GM19043 (cell line): ENCODE data around the gene PARVB.

Source experiments
- ATAC-seq: cut with Tn5 transposase; IDR thresholded peaks from one replicate; pipeline ENCODE4 v1.9.1; 2021; ENCODE audit warnings: low read depth; ENCODE audit not compliant: unreplicated experiment

Gene PARVB

DNA sequence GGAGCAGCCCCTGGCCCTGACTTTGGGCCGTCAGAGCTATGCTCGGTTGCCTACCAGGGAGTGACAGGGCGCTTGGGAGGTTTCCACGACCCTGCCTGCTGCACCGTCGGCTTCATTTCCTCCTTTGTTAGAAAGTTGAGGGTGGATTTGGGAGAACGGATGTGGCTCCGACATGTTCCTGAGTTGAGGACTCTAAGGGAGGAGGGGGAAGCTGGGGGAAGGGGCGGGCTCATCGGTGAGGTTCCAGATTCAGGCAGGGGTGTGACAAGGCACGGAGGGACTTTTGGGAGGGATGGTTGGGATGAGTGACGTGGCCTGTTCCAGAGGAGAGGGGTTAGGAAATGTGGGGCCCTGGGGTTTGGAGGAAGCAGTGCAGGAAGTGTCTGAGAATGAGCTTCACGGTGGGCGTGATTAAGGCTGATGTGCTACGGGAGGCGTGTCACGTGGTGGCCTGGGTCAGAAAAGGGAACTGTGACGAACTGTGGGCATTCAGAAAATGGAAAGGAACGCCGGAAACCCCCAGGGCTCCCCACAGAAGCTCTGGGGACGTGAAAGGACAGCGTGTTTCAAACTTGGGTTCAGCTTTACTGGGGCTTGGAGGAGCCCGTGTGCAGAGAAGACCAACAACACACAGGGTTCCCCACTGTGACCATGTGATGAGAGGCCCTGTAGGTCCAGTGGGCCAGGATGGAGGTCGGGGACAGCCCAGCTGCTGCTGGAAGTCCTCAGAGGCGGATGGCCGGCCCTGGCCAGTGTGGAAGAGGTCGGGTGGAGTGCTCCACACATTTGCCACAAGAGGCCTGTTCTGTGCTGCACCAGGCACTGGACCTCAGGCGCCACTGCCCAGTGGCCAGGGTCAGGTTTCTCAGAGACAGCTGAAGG lies 2.8 kb downstream of the PARVB start:
- peak; percentile 36 for ATAC-seq

DNA sequence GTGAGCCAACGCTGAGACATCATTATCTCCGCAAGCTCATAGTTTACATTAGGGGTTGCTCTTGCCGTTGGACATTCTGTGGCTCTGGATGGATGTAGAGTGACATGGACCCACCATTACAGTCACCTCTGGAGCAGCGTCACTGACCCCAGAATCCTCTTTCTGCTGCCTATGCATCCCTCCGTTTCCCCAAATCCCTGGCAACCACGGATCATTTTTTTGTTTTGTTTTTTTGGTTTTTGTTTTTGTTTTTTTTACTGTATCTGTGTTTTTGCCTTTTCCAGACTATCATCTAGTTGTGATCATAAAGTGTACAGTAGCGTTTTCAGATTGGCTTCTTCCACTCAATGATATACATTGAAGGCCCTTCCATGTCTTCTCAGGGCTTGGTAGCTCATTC lies 4.0 kb downstream of the PARVB start:
- no peak for ATAC-seq

DNA sequence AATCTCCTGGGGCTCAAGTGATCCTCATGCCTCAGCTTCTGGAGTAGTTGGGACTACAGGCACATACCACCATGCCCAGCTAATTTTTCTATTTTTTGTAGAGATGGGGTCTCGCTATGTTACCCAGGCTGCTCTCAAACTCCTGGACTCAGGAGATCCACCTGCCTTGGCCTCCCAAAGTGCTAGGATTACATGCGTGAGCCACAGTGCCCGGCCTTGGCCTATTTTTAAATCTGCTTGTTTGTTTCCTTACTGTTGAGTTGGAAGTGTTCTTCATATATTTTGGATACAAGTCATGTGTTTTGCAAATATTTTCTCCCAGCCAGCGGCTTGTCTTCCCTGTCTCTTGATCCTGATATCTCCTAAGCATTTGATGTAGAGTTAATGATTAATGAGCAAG lies 5.0 kb downstream of the PARVB start:
- no peak for ATAC-seq

- no peak for ATAC-seq
Measured at GRCh38 chr22:44030051-44030701, 6.1 kb downstream of the PARVB start.

DNA sequence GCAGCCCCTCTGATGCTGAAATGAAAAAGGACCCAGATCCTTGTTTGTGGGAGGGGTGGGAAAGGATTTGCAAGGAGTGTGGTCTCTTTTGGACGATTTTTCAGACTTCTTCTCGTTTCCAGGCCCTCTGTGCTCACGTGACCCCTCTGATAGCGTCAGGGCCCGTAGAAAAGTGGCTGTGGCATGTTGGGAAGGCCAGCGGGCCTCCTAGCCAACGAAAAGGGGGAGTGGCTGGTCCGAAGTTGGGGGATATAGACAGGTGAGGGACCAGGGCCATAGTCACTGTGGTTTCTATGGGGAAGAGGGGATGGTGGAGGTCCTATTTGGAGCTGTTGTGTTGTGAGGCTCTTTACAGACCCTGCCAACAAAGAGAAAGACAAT lies 6.6 kb downstream of the PARVB start:
- no peak for ATAC-seq

DNA sequence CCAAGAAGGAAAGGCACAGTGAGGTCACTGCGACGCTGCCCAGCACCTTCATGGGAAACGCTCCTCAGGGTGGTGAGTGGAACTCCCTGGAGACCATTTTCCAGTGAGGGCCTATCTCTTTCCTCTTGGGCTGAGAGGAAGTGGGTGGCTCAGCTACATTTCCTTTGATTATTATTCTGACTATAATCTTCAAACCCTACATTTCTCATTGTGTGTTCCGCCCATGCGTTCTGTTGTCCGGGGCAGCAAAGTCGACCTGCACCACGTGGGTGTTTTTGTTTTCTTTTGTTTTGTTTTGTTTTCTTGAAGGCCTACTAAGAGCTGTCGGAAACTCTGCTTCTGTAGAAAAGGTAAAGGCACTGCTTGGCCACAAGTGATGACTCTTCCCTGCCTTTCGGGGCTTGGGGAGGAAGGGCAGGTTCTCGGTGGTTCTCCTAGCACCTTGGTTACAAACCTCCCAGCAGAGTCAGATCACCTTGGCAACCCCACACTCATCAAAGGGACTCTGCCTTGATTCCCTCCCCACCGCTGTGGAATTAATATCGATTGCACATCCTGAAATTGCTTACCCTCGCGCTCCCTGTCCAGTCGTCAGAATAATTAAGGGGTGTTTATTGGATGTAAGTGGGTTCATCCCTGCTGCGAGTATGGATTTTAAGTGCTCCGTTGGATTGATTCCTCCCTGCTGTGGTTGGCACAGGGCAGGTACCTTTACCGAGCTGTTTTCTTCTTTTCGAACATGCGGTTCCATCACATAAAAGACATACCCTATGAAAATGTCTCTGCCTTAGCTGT lies 7.3 kb downstream of the PARVB start:
- no peak for ATAC-seq

DNA sequence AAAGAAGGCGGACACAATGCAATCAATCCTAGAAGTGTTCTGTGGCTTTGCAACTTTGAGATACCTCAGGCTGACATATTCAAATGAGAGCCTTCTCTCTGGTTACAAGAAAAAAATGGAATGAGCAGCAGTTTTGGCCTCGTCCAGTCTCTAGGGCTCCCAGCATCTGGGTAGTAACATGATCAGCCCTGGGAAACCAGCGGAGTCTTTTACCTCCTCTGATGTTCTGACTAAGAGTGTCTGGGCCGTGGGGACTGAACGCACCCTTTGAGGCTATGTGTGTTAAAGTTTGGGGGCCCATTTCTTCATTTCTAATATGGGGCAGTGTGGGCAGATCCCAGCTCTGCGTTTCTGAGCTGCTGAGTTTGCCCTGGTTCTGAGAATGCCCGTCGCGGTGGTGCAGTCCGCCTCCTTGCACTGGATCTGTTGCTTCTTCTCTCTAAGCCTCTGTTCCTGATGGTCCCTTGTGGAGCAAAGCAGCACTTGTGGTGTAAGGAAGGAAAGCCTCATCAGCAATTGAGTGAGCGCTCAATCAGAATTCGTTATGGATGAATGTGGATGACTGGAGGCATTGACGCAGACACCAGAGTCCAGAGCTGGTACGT lies 8.1 kb downstream of the PARVB start:
- ATAC-seq: no peak

- no peak for ATAC-seq
Measured at GRCh38 chr22:44033287-44033686, 9.2 kb downstream of the PARVB start.

DNA sequence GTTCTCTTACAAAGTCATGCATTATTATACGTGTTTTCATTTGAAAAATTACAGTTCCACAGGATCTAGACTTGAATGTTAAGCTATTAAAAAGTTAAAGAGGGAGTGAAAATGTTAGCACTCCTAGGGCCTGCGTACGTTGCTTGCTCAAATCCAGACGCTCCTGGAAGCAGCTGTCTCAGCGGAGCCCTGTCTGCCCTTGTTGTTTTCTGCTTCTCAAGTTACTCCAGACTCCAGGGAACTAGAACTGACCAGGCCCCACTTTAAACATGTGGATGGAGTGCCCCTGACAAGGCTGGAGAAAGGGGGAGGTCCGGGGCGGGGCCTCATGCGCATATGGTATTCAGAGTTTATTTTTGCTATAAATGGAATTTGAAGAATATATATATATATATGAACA lies 9.6 kb downstream of the PARVB start:
- no peak for ATAC-seq

- ATAC-seq: no peak
Measured at GRCh38 chr22:44037519-44038375, 13.6 kb downstream of the PARVB start.

GRCh38 chr22:44039566-44040171 lies 15.6 kb downstream of the PARVB start:
- ATAC-seq: no peak

GRCh38 chr22:44042249-44043218 lies 18.4 kb downstream of the PARVB start:
- peak; percentile 73 for ATAC-seq

DNA sequence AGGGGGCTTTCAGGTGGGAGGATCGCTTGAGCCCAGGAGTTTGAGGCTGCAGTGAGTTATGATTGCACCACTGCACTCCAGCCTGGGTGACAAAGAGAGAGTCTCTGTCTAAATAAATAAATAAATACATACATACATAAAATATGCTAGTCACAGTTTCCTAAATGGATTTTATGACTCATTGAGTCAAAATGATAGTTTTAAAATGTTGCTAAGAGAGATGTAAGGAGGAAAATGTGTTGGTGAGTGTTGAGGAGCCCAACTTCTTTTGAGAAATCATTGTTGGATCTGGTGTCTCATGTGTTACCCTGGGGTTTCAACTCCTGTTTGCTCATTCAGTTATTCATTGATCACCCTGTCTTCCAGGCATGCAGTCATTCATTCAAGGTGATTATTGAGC lies 21.0 kb downstream of the PARVB start:
- no peak for ATAC-seq

GRCh38 chr22:44046485-44047141 lies 22.5 kb downstream of the PARVB start:
- ATAC-seq: no peak

GRCh38 chr22:44047891-44048301 lies 23.8 kb downstream of the PARVB start:
- ATAC-seq: no peak

DNA sequence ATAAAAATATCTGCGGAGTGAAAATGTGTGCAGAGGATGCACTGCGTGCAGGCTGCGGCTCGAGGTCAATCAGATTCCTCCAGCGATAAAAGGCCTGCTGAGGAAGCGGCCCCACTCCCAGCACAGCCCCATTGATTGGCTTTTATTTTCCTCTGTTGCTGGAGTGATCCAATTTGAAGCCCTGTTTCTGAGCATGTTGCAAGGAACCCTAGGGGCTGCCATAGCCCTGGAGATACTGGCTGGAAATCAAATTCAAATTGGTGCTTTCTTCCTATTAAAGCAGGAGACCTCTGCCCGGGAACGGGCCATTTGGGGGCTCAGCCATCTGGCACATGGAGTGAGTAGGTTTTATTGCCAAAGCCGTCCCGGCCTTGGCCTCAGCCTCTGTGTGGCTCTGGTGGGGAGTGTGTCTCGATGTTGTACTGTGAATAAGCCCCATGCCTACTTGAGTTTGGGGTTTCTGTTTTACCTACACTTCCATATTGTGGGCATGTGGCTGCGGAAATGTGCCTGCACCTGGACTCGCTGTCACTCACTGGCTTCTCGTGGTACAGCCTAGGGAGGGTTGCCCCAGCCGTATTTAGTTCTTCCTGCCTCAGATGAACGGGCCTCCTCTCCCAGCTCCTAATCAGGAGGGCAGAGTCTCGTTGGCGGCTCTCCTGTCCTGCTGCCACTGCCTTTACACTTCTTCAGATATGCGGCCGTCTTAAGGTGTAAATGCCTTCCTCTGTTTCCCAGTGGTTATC lies 25.6 kb downstream of the PARVB start:
- ATAC-seq: no peak

DNA sequence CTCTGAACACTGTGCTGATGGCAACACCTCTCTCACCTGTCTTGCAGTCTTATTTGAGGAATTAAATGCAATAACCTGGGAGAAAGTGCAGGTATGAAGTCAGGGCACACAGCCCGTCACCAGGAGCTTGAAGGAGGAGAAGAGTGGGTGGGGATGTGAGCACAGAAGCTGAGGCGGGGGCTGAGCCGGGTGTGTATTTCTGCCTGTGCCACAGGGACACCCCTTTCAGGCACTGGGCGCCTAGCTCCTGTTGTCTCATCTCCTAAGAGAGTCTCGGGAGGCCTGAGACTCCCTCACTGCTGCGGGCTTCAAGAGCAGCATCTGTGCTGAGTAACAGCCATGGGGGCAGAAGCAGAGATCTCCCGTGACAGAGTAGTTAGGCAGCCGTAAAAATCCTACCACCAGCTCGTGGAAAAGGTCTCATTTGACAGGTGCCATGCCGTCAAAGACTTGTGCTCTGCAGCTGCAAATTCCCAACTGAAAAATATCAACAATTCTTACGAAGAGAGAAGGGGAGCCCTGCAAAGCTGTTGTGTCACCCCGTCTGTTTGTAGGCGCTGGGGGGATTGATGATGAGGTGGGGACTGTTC lies 26.8 kb downstream of the PARVB start:
- no peak for ATAC-seq
